Aorta (tissue), 5 donors: ENCODE measurements around the gene RGS7. TPM values are rescaled to one million over a fixed set of nuclear protein-coding genes. Genes with fewer than 3 reads are reported as not detected.

Experiments used
- ATAC-seq: fragments of 200-7000 bp; cut with Tn5 transposase; one replicate; pipeline ENCODE4 v1.9.1; 2022; ENCODE audit warnings: moderate library complexity; ENCODE audit not compliant: low FRiP score
- DNase-seq, 2 donors: peaks; one replicate each; pipeline ENCODE4 v3.0.0-alpha.2; 2020
- H3K27ac ChIP-seq, 2 donors: one replicate each; pipeline ENCODE4 v1.5.1; 2013; ENCODE audit warnings: low read length in 2 of 2, mild to moderate bottlenecking in 2 of 2, moderate library complexity in 2 of 2, control low read depth in 1 of 2, inconsistent platforms in 1 of 2, low read depth in 1 of 2
- H3K27me3 ChIP-seq, 2 donors: one replicate each; pipeline ENCODE4 v1.6.1; 2013; ENCODE audit warnings: control low read depth in 1 of 2, low read length in 1 of 2, mild to moderate bottlenecking in 1 of 2, moderate library complexity in 1 of 2; ENCODE audit not compliant: insufficient read depth in 2 of 2, control insufficient read depth in 1 of 2
- H3K36me3 ChIP-seq, 2 donors: one replicate each; pipeline ENCODE4 v1.6.1; 2013; ENCODE audit warnings: control low read depth in 1 of 2, low read length in 1 of 2, mild to moderate bottlenecking in 1 of 2; ENCODE audit not compliant: insufficient read depth in 2 of 2, control insufficient read depth in 1 of 2
- H3K4me1 ChIP-seq, 2 donors: one replicate each; pipeline ENCODE4 v1.6.1; 2013; ENCODE audit warnings: low read length in 2 of 2, control low read depth in 1 of 2, mild to moderate bottlenecking in 1 of 2, moderate library complexity in 1 of 2; ENCODE audit not compliant: insufficient read depth in 2 of 2, control insufficient read depth in 1 of 2
- H3K4me3 ChIP-seq, 2 donors: one replicate each; pipeline ENCODE4 v1.5.1; 2013; ENCODE audit warnings: low read length in 2 of 2, control low read depth in 1 of 2, mild to moderate bottlenecking in 1 of 2
- H3K9me3 ChIP-seq: one replicate; pipeline ENCODE4 v1.6.1; 2013; ENCODE audit warnings: mild to moderate bottlenecking, low read length; ENCODE audit not compliant: control insufficient read depth
- WGBS, 2 donors: extraction: QIAGEN DNeasy Blood & Tissue Kit; methylation state at CpG; one replicate each; pipeline ENCODE4 v1.1.7; 2013; 5-methylcytosine and 5-hydroxymethylcytosine counted together
- intact Hi-C, 2 donors: fragments of 100-400 bp; cut with DNase I; formaldehyde crosslinking; loops; one replicate each; pipeline versions ENCODE4 v1.14.2 to v1.15.0; 2022
- polyA plus RNA-seq, 2 donors: library from polyadenylated mRNA; stranded (reverse); fragments of 200-250 nt; gene quantifications; one replicate each; pipeline ENCODE4 v1.2.3, GENCODE V29; 2013
- total RNA-seq, 2 donors: library from RNA; stranded (reverse); fragmentation: NEBNext Ultra II Directional; extraction: Animal tissue kit (Norgen Biotek cat#: 25700); gene quantifications; one replicate each; pipeline ENCODE4 v1.2.1, GENCODE V29; 2021
- donor health status: healthy with polysubstance abuse.
- donor health status: Bipolar disorder and iron deficiency.
- donor health status: DM: no; HTN: no; CAD: no.
- donor health status: DM: no; HTN: no; CAD: no.
- donor health status: DM: yes; HTN: yes; CAD: no.

Gene RGS7
- total and polyA plus RNA-seq, 4 donors = not detected

GRCh38 chr1:241022366-241022765 lies 334.6 kb downstream of the RGS7 start:
- no peaks in the 10 kb centered on the region for H3K9me3 ChIP-seq
- 86 to 90% methylated on average over 4 of the region's 4 CpGs for WGBS, 2 donors
- no peaks in the 10 kb centered on the region for H3K36me3 ChIP-seq
- no peak for DNase-seq
- no peaks in the 10 kb centered on the region for H3K4me1 ChIP-seq
- ATAC-seq = no peak
- H3K4me3 ChIP-seq = no peak overlapping the region
- no peaks in the 10 kb centered on the region for H3K27me3 ChIP-seq
- no peak overlapping the region for H3K27ac ChIP-seq
- intact Hi-C loops = no loop called here

GRCh38 chr1:241020851-241021697 lies 335.9 kb downstream of the RGS7 start:
- no peak overlapping the region for H3K4me3 ChIP-seq
- DNase-seq (no peak), ATAC-seq (no peak)
- 78% methylated on average over 6 of the region's 6 CpGs for WGBS, 2 donors
- no peaks in the 10 kb centered on the region for H3K27me3 ChIP-seq
- no peak overlapping the region for H3K27ac ChIP-seq
- no peaks in the 10 kb centered on the region for H3K4me1 ChIP-seq
- intact Hi-C loops = no loop called here
- no peaks in the 10 kb centered on the region for H3K36me3 ChIP-seq
- no peaks in the 10 kb centered on the region for H3K9me3 ChIP-seq

- intact Hi-C loops = no loop called here
- Histone ChIP-seq H3K27me3 (no peaks in the 10 kb centered on the region), H3K4me1 (no peaks in the 10 kb centered on the region), H3K4me3 (no peak overlapping the region), H3K9me3 (no peaks in the 10 kb centered on the region), H3K36me3 (no peaks in the 10 kb centered on the region), H3K27ac (no peak overlapping the region)
- DNase-seq (no peak), ATAC-seq (no peak)
- WGBS, 2 donors = 73 to 77% methylated on average over 7 of the region's 7 CpGs
These were observed 344.2 kb downstream of the RGS7 start for GRCh38 chr1:241012708-241013340.

- H3K9me3 ChIP-seq = no peaks in the 10 kb centered on the region
- intact Hi-C loops = no loop called here
- H3K27me3 ChIP-seq = no peaks in the 10 kb centered on the region
- ATAC-seq (no peak), DNase-seq (no peak)
- H3K4me1 ChIP-seq = no peaks in the 10 kb centered on the region
- H3K4me3 ChIP-seq = no peak overlapping the region
- 84 to 94% methylated on average over 4 of the region's 4 CpGs for WGBS, 2 donors
- H3K36me3 ChIP-seq = no peaks in the 10 kb centered on the region
- H3K27ac ChIP-seq = no peak overlapping the region
These were observed 349.3 kb downstream of the RGS7 start for GRCh38 chr1:241007668-241008067.

- Histone ChIP-seq H3K27ac (no peak overlapping the region), H3K4me1 (no peaks in the 10 kb centered on the region), H3K27me3 (no peaks in the 10 kb centered on the region), H3K4me3 (no peak overlapping the region), H3K36me3 (no peaks in the 10 kb centered on the region), H3K9me3 (no peaks in the 10 kb centered on the region)
- ATAC-seq = no peak
- WGBS, 2 donors = 75 to 80% methylated on average over 8 of the region's 8 CpGs
- no peak for DNase-seq
- intact Hi-C loops = no loop called here
These were observed 357.2 kb downstream of the RGS7 start for GRCh38 chr1:240999826-241000225.

GRCh38 chr1:240998441-240999015 lies 358.5 kb downstream of the RGS7 start:
- DNase-seq (no peak), ATAC-seq (no peak)
- Histone ChIP-seq H3K4me1 (no peaks in the 10 kb centered on the region), H3K36me3 (no peaks in the 10 kb centered on the region), H3K9me3 (no peaks in the 10 kb centered on the region), H3K27me3 (no peaks in the 10 kb centered on the region), H3K27ac (no peak overlapping the region), H3K4me3 (no peak overlapping the region)
- WGBS, 2 donors = 71 to 74% methylated on average over 18 of the region's 18 CpGs
- intact Hi-C loops = no loop called here

- no peaks in the 10 kb centered on the region for H3K27me3 ChIP-seq
- 3 to 4% methylated on average over 5 of the region's 5 CpGs for WGBS, 2 donors
- no peak overlapping the region for H3K27ac ChIP-seq
- H3K9me3 ChIP-seq = no peaks in the 10 kb centered on the region
- DNase-seq = no peak
- intact Hi-C loops = no loop called here
- H3K4me1 ChIP-seq = no peaks in the 10 kb centered on the region
- H3K36me3 ChIP-seq = no peaks in the 10 kb centered on the region
- ATAC-seq = no peak
- H3K4me3 ChIP-seq = no peak overlapping the region
These were observed 359.0 kb downstream of the RGS7 start for GRCh38 chr1:240998024-240998423.

- intact Hi-C loops = no loop called here
- Histone ChIP-seq H3K4me1 (no peaks in the 10 kb centered on the region), H3K9me3 (peaks cover 3% of the 10 kb centered on the region), H3K27ac (no peak overlapping the region), H3K36me3 (no peaks in the 10 kb centered on the region), H3K4me3 (no peak overlapping the region), H3K27me3 (no peaks in the 10 kb centered on the region)
- WGBS, 2 donors = 81 to 96% methylated on average over 2 of the region's 2 CpGs
- ATAC-seq (no peak), DNase-seq (no peak)
These were observed 364.0 kb downstream of the RGS7 start for GRCh38 chr1:240993004-240993403.

GRCh38 chr1:240991230-240991629 lies 365.8 kb downstream of the RGS7 start:
- Histone ChIP-seq H3K27ac (no peak overlapping the region), H3K4me1 (no peaks in the 10 kb centered on the region), H3K9me3 (peaks cover 3% of the 10 kb centered on the region), H3K27me3 (no peaks in the 10 kb centered on the region), H3K36me3 (no peaks in the 10 kb centered on the region), H3K4me3 (no peak overlapping the region)
- 63 to 70% methylated on average over 5 of the region's 5 CpGs for WGBS, 2 donors
- DNase-seq (no peak), ATAC-seq (no peak)
- intact Hi-C loops = no loop called here
